ENCODE results near the gene CLNK.

- no peak for TF ChIP-seq GATA2 (IDR thresholded peaks at IDR 0.05; ENCODE audit: low read depth, low read length)
- no peak for TF ChIP-seq GATA3 (IDR thresholded peaks at IDR 0.05; ENCODE audit: low read depth, low read length)
These were observed 13.6 kb upstream of the CLNK start for GRCh38 chr4:10698172-10698571.

All from SH-SY5Y (cell line).